Smooth muscle cell (in vitro differentiated cells): Measurements from ENCODE around the gene PCARE. TPM values are rescaled to one million over a fixed set of nuclear protein-coding genes. Genes with fewer than 3 reads are reported as not detected.

Source experiments
- DNase-seq: peaks from one replicate; lab custom pipeline; 2025; ENCODE audit not compliant: unreplicated experiment; lab: John Stamatoyannopoulos, UW
- H2AFZ ChIP-seq: fragments of 200-600 bp; sonication (generic); 2 replicates; pipeline ENCODE4 v1.6.0; 2016; ENCODE audit warnings: antibody characterized with exemption, low read depth, mild to moderate bottlenecking
- H3F3A ChIP-seq: fragments of 200-600 bp; sonication (generic); 2 replicates; pipeline ENCODE4 v1.6.0; 2017; ENCODE audit warnings: antibody characterized with exemption, low read depth
- H3K27ac ChIP-seq: fragments of 200-600 bp; sonication (generic); 2 replicates; pipeline ENCODE4 v1.5.1; 2016; ENCODE audit warnings: low read depth, mild to moderate bottlenecking
- H3K27me3 ChIP-seq: fragments of 200-600 bp; sonication (generic); 2 replicates; pipeline ENCODE4 v1.6.1; 2016; ENCODE audit warnings: low read depth, mild to moderate bottlenecking
- H3K36me3 ChIP-seq: fragments of 200-600 bp; sonication (generic); 2 replicates; pipeline ENCODE4 v1.5.1; 2016; ENCODE audit warnings: low read depth
- H3K4me1 ChIP-seq: fragments of 200-600 bp; sonication (generic); 2 replicates; pipeline ENCODE4 v1.5.1; 2016; ENCODE audit warnings: low read depth
- H3K4me2 ChIP-seq: fragments of 200-600 bp; sonication (generic); 2 replicates; pipeline ENCODE4 v1.6.0; 2016; ENCODE audit warnings: mild to moderate bottlenecking
- H3K4me3 ChIP-seq: fragments of 200-600 bp; sonication (generic); 2 replicates; pipeline ENCODE4 v1.5.1; 2016; ENCODE audit warnings: mild to moderate bottlenecking
- H3K79me2 ChIP-seq: fragments of 200-600 bp; sonication (generic); 2 replicates; pipeline ENCODE4 v1.6.0; 2016; ENCODE audit warnings: low read depth, mild to moderate bottlenecking
- H3K9ac ChIP-seq: fragments of 200-600 bp; sonication (generic); 2 replicates; pipeline ENCODE4 v1.6.0; 2016; ENCODE audit warnings: low read depth
- H3K9me3 ChIP-seq: fragments of 200-600 bp; sonication (generic); replicated peaks from 2 replicates; pipeline ENCODE4 v1.5.1; 2016; ENCODE audit warnings: low read depth
- H4K20me1 ChIP-seq: fragments of 200-600 bp; sonication (generic); 2 replicates; pipeline ENCODE4 v1.6.0; 2016; ENCODE audit warnings: low read depth
- WGBS: methylation state at CpG from one replicate; pipeline ENCODE4 v1.1.7; 2016; ENCODE audit warnings: low lambda C conversion rate; 5-methylcytosine and 5-hydroxymethylcytosine counted together
- polyA plus RNA-seq: library from polyadenylated mRNA; unstranded; fragments of >200 nt; fragmentation: Nextera tagmentation; extraction: Ambion mirVana; gene quantifications from 2 replicates; pipeline ENCODE4 v1.2.1, GENCODE V29; 2016
- total RNA-seq: library from RNA; depleted of rRNA; stranded (reverse); fragments of >200 nt; gene quantifications from 2 replicates; pipeline ENCODE4 v1.2.3, GENCODE V29; 2014
- TF ChIP-seq, protein P1 (sequence below): fragments of 200-600 bp; sonication (generic); IDR thresholded peaks from 2 replicates; pipeline ENCODE4 v1.5.1; 2017; ENCODE audit warnings: borderline replicate concordance, mild to moderate bottlenecking, antibody characterized with exemption; ENCODE audit not compliant: insufficient read depth, poor library complexity, severe bottlenecking

The PCARE gene
- total and polyA plus RNA-seq, 2 experiments from 2014 or later = not detected

DNA sequence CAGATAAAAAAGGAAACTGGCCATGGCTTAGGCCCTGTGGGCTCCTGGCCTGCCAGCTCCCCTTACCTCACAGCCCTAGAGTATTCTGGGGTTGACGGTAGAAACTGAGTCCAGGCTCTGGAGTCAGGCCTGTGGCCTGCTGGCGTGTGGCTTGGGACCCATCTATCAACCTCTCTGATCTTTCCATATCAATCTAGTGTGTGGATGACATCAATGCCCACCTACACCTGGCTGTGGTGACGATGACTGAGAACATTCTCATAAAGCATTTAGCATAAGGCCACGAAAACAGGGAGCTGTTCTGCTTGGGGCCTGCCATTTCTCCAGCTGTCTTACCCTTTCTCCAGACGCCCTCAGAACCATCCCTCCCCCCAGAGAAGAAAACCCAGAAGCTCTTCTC lies 17.9 kb downstream of the PCARE start:
- Histone ChIP-seq H3K79me2 (no peaks in the 10 kb centered on the region), H3K4me2 (peak overlapping the region; percentile 2), H2AFZ (peak overlapping the region; percentile 14), H4K20me1 (no peaks in the 10 kb centered on the region), H3F3A (peaks cover 16% of the 10 kb centered on the region), H3K36me3 (no peaks in the 10 kb centered on the region), H3K27me3 (no peaks in the 10 kb centered on the region), H3K4me3 (no peak overlapping the region), H3K4me1 (peaks cover 12% of the 10 kb centered on the region), H3K27ac (peak overlapping the region; percentile 33), H3K9ac (no peak overlapping the region), H3K9me3 (no peaks in the 10 kb centered on the region)
- 60% methylated on average over 5 of the region's 5 CpGs for WGBS
- DNase-seq = no peak
- TF ChIP-seq, protein P1, sequence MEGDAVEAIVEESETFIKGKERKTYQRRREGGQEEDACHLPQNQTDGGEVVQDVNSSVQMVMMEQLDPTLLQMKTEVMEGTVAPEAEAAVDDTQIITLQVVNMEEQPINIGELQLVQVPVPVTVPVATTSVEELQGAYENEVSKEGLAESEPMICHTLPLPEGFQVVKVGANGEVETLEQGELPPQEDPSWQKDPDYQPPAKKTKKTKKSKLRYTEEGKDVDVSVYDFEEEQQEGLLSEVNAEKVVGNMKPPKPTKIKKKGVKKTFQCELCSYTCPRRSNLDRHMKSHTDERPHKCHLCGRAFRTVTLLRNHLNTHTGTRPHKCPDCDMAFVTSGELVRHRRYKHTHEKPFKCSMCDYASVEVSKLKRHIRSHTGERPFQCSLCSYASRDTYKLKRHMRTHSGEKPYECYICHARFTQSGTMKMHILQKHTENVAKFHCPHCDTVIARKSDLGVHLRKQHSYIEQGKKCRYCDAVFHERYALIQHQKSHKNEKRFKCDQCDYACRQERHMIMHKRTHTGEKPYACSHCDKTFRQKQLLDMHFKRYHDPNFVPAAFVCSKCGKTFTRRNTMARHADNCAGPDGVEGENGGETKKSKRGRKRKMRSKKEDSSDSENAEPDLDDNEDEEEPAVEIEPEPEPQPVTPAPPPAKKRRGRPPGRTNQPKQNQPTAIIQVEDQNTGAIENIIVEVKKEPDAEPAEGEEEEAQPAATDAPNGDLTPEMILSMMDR = no peak

DNA sequence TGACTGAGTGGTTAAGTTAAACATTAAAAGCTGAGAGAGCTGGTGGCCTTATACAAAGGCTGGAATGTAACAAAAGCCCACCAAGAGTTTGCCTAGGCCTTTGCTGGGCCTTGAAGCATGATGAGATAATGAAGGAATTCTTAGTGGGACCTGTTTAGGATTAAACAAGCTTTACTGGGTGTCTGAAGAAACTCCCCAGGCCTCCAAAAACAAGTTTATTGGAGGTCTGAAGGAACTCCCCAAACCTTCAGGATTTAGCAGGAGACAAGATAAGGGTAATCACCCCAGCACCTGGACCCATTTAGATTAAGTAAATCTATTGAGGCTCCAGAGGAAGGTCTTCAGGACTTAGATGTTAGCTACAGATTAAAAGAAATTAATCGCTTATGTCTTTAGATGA lies 18.7 kb downstream of the PCARE start:
- no peak overlapping the region for H3K9ac ChIP-seq
- WGBS = 11% methylated on average over 1 of the region's 1 CpG
- H2AFZ ChIP-seq = no peak overlapping the region
- TF ChIP-seq, protein P1 = no peak
- no peaks in the 10 kb centered on the region for H3K27me3 ChIP-seq
- H3K79me2 ChIP-seq = no peaks in the 10 kb centered on the region
- peaks cover 12% of the 10 kb centered on the region for H3K4me1 ChIP-seq
- peak overlapping the region; percentile 33 for H3K27ac ChIP-seq
- no peak for DNase-seq
- no peaks in the 10 kb centered on the region for H4K20me1 ChIP-seq
- H3K4me3 ChIP-seq = no peak overlapping the region
- no peaks in the 10 kb centered on the region for H3K9me3 ChIP-seq
- H3K4me2 ChIP-seq = no peak overlapping the region
- H3K36me3 ChIP-seq = no peaks in the 10 kb centered on the region
- peaks cover 12% of the 10 kb centered on the region for H3F3A ChIP-seq

DNA sequence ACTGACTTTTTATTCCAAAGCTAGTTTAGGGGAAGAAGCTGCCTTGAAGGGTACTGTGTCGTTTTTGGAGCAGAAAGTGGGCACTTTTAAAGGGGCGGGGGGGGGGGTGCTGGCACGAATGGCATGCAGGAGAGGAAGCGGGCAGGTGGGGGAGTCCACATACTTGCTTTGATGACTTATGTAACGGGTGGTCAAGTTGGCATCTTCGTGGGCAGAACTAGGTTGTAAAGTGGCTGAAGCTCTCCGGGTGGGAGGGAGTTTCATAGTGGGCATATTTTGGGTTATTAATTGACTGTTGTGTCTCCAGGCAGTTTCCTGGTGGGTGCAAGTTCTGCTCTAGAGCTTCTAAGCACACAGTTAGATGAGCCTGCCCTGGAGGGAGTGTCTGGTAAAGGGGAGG lies 19.9 kb downstream of the PCARE start:
- Histone ChIP-seq H2AFZ (no peak overlapping the region), H3K27ac (no peak overlapping the region), H3K9ac (no peak overlapping the region), H3K4me3 (no peak overlapping the region), H3K27me3 (no peaks in the 10 kb centered on the region), H3F3A (peaks cover 12% of the 10 kb centered on the region), H3K36me3 (no peaks in the 10 kb centered on the region), H3K4me2 (no peak overlapping the region), H3K9me3 (no peaks in the 10 kb centered on the region), H3K4me1 (peaks cover 12% of the 10 kb centered on the region), H4K20me1 (no peaks in the 10 kb centered on the region), H3K79me2 (no peaks in the 10 kb centered on the region)
- TF ChIP-seq, protein P1 = no peak
- no peak for DNase-seq
- WGBS = 74% methylated on average over 7 of the region's 7 CpGs

DNA sequence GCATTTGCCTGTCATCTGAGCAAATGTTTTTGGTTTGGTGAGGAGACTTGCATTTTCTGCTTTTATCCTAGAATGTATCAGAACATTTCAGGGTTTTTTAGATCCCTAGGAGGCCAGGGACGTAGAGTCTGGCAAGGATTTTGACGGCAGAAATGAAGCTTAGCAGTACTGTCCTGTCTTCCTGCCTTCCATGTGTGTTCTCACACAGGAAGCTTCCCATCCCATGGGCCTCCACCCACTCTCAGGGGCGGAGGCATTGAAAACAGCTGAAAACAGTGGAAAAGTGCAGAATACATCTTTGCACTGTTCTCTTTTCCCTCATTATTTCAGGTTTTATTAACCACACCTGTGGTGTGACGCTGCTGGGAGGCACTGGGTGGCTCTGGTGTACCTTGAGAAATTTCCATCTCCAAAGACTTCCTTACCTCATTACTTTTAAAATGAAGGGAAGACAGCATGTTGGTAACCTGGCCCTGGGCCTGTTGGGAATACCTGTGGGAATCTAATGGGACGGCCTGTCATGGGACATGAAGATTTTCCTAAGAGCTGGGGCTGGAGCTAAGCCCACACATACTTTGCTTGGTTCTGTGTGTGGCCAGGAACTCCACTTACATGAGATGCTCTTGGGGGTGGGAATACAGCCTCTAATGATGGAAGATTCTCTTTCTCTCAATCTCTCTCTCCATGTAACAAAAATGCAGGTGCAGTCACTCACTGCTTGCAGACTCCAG lies 20.5 kb downstream of the PCARE start:
- 50% methylated on average over 5 of the region's 5 CpGs for WGBS
- H3K9ac ChIP-seq = no peak overlapping the region

More for the DNA sequence above, 20.5 kb downstream of the PCARE start:
- H4K20me1 ChIP-seq = no peaks in the 10 kb centered on the region
- peak overlapping the region; percentile 5 for H3K27ac ChIP-seq
- peak overlapping the region; percentile 6 for H2AFZ ChIP-seq
- H3K4me1 ChIP-seq = peaks cover 12% of the 10 kb centered on the region
- H3F3A ChIP-seq = peaks cover 12% of the 10 kb centered on the region
- H3K79me2 ChIP-seq = no peaks in the 10 kb centered on the region
- no peaks in the 10 kb centered on the region for H3K9me3 ChIP-seq
- DNase-seq = no peak
- H3K4me2 ChIP-seq = peak overlapping the region; percentile 27
- TF ChIP-seq, protein P1 = no peak
- no peaks in the 10 kb centered on the region for H3K27me3 ChIP-seq
- no peaks in the 10 kb centered on the region for H3K36me3 ChIP-seq
- H3K4me3 ChIP-seq = no peak overlapping the region
